ENCODE results near the gene ACYP2. TPM values are rescaled to one million over a fixed set of nuclear protein-coding genes. Genes with fewer than 3 reads are reported as not detected.

Gene ACYP2
- total RNA-seq, 1 experiment from 2014 or later = 4.7 TPM

- no peak for DNase-seq (ENCODE audit: low read depth)
Measured at GRCh38 chr2:54149638-54150441, 34.4 kb downstream of the ACYP2 start.

- DNase-seq (ENCODE audit: low read depth) = no peak
Measured at GRCh38 chr2:54158311-54158710, 42.9 kb downstream of the ACYP2 start.

GRCh38 chr2:54161660-54162424, 46.4 kb downstream of the ACYP2 start:
- DNase-seq (ENCODE audit: low read depth) = no peak

- no peak for DNase-seq (ENCODE audit: low read depth)
Measured at GRCh38 chr2:54164106-54164505, 48.7 kb downstream of the ACYP2 start.

- DNase-seq (ENCODE audit: low read depth) = no peak
Measured at GRCh38 chr2:54166121-54166773, 50.8 kb downstream of the ACYP2 start.

GRCh38 chr2:54176577-54176976, 61.2 kb downstream of the ACYP2 start:
- DNase-seq (ENCODE audit: low read depth) = peak; percentile 39

GRCh38 chr2:54183281-54183680, 67.9 kb downstream of the ACYP2 start:
- DNase-seq (ENCODE audit: low read depth) = no peak

GRCh38 chr2:54183972-54184371, 68.6 kb downstream of the ACYP2 start:
- no peak for DNase-seq (ENCODE audit: low read depth)

- no peak for DNase-seq (ENCODE audit: low read depth)
Measured at GRCh38 chr2:54185105-54185504, 69.7 kb downstream of the ACYP2 start.

GRCh38 chr2:54187331-54187730, 71.9 kb downstream of the ACYP2 start:
- no peak for DNase-seq (ENCODE audit: low read depth)

GRCh38 chr2:54189539-54189938, 74.1 kb downstream of the ACYP2 start:
- no peak for DNase-seq (ENCODE audit: low read depth)

- DNase-seq (ENCODE audit: low read depth) = no peak
Measured at GRCh38 chr2:54191361-54192135, 76.1 kb downstream of the ACYP2 start.

- no peak for DNase-seq (ENCODE audit: low read depth)
Measured at GRCh38 chr2:54194761-54195750, 79.6 kb downstream of the ACYP2 start.

- DNase-seq (ENCODE audit: low read depth) = no peak
Measured at GRCh38 chr2:54196646-54197045, 81.2 kb downstream of the ACYP2 start.

GRCh38 chr2:54204476-54204875, 89.1 kb downstream of the ACYP2 start:
- DNase-seq (ENCODE audit: low read depth) = no peak

- peak; percentile 27 for DNase-seq (ENCODE audit: low read depth)
Measured at GRCh38 chr2:54206596-54206995, 91.2 kb downstream of the ACYP2 start.

GRCh38 chr2:54207666-54208195, 92.3 kb downstream of the ACYP2 start:
- no peak for DNase-seq (ENCODE audit: low read depth)

- no peak for DNase-seq (ENCODE audit: low read depth)
Measured at GRCh38 chr2:54208364-54209240, 93.2 kb downstream of the ACYP2 start.

- DNase-seq (ENCODE audit: low read depth) = no peak
Measured at GRCh38 chr2:54209379-54209778, 94.0 kb downstream of the ACYP2 start.

Data from HT1080 (cell line).